DMS153 (cell line): ENCODE data around the gene LIMA1.

Experiments used
- DNase-seq: peaks from one replicate; lab custom pipeline; 2025; lab: John Stamatoyannopoulos, UW

Gene LIMA1

GRCh38 chr12:50217202-50217601 is 66.1 kb downstream of the LIMA1 start:
- DNase-seq, result no peak

DNA sequence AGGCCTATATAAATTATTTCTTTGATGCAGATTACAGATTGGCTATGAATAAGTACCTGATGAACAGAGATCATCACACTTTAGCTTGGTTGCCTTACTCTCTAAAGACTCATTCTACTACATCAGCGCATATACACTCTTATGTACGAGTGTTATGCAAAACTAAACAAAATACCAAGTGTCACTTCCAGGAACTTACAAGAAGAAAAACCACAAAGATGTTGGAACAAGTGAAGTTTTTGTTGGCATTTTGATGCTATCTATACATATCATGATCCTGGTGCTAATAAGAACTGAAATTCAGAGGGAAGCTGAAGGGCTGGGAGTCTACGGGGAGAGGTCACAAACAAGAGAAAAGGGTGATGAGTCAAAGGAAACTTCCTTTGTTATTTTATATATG is 68.3 kb downstream of the LIMA1 start:
- no peak for DNase-seq

DNA sequence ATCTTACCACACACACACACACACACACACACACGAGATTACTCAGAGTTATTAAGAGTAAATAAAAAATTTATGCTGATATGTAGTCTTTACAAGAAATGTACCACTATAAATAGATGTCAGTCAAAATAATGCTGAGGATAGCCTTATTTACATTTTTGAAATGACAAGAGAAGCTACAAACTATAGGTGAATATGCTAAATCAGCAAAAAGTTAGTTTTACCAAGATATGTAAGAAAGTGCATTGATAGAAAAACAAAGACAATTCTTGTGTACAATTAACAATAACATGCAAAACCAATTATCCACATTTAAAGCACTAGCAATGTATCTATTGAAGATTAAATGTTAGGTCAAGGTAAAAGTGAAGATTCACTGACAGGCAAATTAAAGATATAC is 69.3 kb downstream of the LIMA1 start:
- DNase-seq, result no peak

DNA sequence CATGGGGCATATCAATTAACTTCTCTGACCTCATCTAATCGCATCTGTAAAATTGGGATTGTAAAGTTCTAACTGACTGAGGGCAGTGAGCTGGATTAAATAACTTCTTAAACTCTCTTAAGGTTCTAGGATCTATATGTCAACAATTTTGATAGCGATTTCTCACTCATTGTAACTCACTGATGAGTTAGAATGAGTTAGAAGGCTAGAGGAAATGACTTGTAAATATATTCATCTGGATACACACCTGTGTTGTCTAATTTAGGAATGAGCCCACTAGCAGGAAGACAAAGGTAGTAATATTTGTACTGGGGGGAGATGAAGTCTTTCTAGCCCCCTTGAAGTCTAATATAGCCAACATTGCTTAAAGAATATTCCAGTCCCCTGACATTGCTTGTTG is 69.9 kb downstream of the LIMA1 start:
- DNase-seq, result no peak

GRCh38 chr12:50212071-50212467 is 71.3 kb downstream of the LIMA1 start:
- DNase-seq, result no peak

DNA sequence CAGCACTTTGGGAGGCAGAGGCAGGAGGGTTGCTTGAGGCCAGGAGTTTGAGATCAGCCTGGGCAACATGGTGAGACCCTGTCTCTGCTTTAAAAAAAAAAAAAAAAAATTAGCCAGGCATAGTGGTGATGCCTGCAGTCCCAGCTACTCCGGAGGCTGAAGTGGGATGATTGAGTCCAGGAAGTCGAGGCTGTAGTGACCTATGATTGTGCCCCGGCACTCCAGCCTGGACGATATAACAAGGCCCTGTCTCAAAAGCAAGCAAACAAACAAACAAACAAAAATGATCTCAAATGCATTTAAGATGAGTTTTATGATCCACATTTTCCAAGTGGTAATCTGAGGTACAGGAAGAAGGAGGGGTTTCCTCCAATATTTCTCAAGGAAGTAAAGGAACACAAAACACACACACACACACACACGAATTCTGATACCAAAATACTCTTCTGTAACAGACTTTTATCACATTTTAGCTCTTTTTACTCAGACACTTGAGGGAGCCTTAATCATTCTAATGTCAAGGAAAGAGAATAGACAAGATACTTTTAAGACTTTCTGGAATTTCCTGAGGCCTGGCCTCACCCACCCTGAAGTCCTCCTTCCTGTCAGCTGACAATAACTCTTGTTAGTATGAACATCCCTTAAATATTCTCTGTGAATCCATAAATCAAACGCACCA is 71.8 kb downstream of the LIMA1 start:
- no peak for DNase-seq

DNA sequence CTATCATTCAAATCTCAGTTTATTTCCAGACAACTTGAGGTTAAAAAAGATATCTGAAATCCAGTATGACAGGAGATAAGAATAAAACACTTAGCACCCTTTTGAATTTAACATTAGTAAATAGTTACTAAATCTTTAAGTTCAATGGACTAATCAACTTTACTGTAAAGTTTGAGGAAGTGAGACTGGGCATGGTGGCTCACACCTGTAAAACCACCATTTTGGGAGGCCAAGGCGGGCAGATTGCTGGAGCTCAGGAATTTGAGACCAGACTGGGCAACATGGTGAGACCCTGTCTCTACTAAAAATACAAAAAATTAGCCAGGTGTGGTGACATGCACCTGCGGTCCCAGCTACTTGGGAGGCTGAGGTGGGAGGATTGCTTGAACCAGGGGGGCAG is 75.9 kb downstream of the LIMA1 start:
- no peak for DNase-seq

DNA sequence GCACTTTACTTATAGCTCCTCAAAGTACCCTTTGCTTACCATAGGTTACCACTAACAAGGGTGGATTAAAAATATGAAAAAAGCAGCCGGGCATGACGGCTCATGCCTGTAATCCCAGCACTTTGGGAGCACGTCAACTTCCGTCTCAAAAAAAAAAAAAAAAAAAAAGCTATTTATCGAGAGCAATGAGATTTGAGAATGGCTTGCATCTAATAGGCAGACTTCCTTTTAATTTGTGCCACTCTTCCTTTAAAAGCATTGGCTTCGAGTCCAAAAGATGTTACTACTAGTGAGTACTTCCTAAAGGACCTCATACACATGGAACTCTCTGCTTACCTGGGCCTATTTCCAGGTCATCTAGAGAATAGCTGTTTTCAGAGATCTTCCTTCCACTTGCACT is 77.7 kb downstream of the LIMA1 start:
- no peak for DNase-seq

DNA sequence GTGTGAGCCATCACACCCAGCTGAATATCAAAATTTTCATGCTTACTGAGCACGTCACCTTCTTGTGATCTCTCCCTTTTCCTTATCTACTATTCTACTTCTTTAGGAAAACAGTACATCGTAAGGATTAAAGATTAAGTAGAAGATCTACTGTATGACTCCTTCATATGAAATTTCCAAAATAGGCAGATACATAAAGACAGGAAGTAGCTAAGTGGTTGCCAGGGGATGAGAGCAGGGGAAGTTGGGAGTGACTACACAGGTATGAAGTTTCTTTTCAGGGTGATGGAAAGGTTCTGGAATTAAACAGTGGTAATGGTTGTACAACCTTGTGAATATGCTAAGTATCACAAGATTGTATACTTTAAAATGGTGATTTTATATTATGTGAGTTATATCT is 79.6 kb downstream of the LIMA1 start:
- DNase-seq, result no peak

DNA sequence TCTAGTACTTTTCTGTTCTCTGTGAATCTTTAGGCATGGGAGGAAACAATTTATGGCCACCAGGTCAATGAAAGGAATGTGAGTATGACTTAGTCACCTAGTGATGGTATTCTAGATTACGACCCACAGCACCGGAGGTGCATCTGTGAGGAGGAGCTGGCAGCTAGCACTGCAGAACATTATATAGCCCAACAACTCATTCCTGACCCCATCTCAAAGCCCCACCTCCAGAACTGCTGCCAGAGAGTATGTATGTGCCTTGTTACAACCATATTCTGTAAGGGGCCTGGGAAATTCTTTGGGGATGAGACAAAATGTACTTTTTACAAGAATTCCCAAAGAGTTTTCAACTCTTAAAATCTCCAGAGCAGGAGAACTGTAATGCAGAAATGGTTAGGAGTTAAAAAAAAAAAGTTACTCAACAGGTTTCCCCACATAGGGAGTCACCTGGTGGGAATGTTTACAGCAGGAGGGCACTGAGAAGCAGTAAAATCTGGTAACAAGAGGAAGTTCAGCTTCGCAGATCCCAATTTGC is 81.3 kb downstream of the LIMA1 start:
- DNase-seq, result no peak

DNA sequence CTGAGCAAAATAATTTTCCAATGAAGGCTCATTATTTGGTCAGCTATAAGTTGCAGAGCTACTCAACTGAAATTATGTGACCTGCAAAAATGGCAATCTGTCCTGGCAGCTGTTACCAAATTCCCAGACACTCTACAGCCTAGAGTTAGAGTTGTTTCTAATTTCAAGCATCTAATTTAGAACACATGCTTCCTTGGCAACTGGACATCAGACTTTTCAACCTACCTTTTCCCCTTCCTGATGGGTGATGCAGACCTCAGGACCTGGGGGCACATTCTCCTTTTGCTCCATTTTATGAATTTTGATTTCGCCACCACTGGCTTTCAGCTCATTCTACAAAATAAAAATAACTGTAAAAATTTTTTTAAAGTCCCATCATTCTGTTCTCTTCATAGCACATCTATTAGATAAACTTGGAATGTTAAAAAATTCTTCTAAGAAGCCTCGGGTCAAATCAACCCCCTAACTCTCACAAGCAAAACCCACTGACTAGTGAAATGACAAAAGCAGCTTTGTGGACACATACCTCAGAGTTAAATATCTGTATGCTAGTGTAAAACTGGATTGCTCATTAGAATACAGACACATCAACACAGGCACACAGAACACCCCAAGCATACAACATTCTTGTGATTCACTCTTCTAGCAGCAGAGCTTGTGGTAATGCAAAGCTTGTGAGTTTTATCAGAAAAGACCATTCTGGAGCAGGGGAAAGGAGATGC is 82.6 kb downstream of the LIMA1 start:
- DNase-seq, result no peak

DNA sequence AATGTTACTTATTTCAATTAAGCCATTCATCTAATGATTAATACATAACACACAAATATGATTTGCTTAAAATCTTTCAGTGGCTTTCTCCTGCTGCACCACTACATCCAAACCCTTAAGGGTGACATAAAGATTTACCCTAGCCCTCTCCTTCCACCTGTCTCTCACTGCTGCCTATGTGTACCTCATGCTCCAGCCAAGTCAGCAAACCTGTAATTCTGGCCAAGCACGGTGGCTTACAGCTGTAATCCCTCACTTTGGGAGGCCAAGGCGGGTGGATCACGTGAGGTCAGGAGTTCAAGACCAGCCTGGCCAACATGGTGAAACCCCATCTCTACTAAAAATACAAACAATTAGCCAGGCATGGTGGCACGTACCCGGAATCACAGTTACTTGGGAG is 84.5 kb downstream of the LIMA1 start:
- DNase-seq, result no peak

GRCh38 chr12:50197297-50197727 is 86.0 kb downstream of the LIMA1 start:
- no peak for DNase-seq

DNA sequence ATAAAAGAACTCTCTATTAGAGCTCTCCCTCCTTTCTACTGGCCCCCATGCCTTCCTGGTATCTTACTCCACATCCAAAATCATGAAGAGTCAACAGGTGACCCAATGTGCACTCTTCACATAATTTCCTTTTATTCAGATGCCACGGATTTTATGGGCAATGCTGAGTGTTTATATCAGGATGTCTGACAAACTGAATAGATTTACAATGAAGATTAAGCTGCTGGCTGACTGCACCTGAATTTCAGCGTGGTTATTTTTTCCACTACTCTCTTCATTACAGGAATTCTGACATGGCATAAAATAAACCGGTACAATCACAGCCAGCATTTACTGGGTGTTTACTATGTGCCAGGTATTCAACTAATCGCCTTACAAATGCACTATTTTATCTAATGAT is 86.8 kb downstream of the LIMA1 start:
- peak; percentile 70 for DNase-seq

GRCh38 chr12:50195832-50196231 is 87.5 kb downstream of the LIMA1 start:
- no peak for DNase-seq

GRCh38 chr12:50192908-50193307 is 90.4 kb downstream of the LIMA1 start:
- no peak for DNase-seq

DNA sequence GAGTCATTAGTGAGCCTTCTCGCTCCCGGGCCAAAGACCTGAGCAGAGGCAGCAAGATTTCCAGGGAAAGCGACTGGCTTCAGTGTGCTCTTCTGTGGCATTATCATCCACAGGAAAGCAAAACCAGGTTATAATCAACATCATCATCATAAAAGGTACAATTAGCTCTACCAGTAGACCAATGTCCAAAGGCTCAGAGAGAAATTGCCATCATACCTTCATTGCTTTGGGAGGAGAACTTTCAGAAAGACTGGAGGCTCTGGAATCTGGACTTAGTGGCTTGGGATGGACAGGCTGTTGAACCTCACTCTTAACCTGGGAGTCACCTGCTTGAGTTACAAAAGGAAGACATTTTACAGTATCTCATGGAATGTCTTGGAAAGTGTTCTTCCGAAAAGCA is 91.1 kb downstream of the LIMA1 start:
- DNase-seq, result no peak

DNA sequence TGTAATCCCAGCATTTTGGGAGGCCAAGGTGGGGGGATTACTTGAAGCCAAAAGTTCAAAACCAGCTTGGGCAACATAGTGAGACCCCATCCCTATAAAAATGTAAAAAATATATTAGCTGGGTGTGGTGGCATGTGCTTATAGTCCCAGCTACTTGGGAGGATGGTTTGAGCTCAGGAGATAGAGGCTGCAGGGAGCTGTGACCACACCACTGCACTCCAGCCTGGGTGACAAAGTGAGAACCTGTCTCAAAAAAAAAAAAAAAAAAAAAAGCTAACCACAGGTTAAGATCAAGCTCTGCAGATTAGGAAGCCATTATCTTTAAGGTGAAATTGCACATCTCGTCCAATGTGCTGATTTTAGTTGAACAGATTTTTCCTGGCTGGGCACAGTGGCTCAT is 92.5 kb downstream of the LIMA1 start:
- no peak for DNase-seq

DNA sequence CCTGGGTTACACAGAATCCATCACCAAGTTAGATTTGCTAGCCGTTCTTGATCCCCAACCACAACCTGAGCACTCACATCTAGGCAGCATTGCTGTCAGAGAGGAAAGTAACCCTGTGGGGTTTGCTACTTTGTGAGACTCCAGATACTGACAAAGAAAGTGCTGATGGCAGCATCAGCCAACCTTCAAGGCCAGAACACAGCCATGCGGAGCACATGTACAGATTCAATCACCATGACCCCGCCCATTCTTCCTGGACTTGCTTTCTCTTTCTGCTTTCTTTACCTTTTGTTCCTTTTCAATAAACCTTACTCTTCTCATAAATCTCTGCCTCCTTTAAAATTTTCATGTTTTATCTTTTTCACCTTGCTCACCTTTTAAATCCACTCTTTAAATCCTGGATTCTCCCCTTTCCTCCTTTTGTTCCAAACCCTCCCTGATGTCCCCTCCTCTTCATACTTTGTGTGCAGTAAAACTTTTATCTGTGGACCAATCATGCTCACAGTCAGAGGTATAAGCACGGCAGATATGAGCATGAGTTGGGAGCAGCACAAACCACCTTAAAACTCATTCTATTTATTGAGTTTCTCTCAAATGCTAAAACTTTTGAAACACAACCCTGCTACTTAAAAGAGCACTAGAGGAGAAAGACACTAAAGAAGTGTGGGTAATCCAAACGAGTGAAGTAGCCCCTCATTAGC is 94.3 kb downstream of the LIMA1 start:
- DNase-seq, result no peak

DNA sequence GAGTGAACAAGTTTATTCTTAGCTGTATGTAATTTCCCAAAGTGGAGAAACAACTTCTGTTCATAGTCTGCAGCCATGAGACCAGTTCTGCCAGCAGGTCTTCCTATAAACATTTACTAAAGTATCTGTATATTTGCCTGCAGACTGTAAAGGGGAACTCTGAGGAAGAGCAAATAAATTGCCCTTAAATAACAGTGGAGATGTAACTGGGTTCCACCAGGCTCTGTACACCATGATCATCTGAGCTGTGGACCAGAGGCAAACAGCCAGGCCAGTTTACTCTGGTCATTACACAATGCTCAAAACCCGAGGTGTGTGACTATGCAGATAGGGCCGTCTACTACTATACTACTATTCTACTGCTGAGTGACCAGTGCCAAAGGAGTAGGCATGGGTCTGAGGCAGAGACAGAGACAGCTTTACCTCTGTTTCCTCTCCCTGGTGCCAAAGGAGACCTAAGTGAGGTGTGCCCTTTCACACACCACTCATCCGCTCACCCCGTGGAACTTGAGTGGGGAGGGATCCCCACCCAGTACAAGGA is 95.0 kb downstream of the LIMA1 start:
- no peak for DNase-seq

DNA sequence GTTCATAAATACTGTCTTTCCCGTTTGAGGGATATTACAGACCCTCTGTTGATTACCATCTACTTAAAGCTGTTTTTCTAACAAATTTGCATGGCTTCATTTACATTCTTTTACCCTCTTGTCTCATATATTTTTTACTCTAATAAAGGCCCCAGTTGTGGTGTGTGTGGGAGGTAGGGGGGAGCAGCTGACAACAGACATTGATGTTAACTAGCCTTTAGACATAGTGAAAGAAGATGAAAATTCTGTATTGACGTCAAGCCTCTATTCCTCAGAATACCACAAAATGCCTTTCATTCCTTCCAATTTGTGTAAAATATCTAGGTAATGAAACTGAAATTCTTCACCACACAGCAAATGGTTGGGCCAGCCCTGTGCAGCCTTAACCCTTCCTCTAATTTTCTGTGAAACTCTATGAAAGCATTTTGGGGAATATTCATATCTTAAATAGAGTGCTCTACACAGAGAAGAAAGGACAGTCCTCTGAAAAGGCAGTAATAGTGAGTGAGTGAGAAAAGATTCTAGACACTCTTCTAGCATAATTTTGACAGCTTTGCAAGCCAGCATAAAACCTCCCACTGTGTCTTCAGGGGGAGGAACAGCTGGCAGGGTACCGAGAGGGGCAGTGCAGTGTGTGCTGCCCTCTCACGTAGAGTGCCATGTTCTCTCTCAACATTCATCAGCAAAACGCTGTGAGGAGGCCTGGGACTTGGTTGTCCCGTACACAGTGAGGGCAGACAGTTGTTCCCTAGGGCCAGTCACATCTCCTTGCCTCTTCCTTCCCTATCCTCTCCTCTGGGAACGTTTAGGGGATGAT is 96.0 kb downstream of the LIMA1 start:
- DNase-seq, result no peak

- DNase-seq, result no peak
Measured at GRCh38 chr12:50186681-50187080, 96.6 kb downstream of the LIMA1 start.
